ENCODE measurements around the gene UBB. TPM values are rescaled to one million over a fixed set of nuclear protein-coding genes. Genes with fewer than 3 reads are reported as not detected.
A peak's percentile ranks its signal among the peaks of the same experiment; 100 is the strongest.
"Not testable (repeated sequence)": the region's sequence is repeated elsewhere in the genome, so short reads cannot be mapped to it uniquely, and the experiment has no call there.

Gene UBB
- total RNA-seq, 1 experiment from 2014 or later: 2,497 TPM

GRCh38 chr17:16398270-16399267 lies 17.7 kb downstream of the UBB start:
- DNase-seq (ENCODE audit: low spot score): no peak
- POLR2A ChIA-PET (ENCODE audit: low non-redundant PET): no interaction called here
- no peak for TF ChIP-seq EZH2 (IDR thresholded peaks at IDR 0.05; ENCODE audit: borderline replicate concordance, low read depth, low read length, poor library complexity, severe bottlenecking)
- no peak for TF ChIP-seq CTCF (conservative IDR thresholded peaks at IDR 0.05; ENCODE audit: low read depth, low read length)

GRCh38 chr17:16403847-16404246 lies 23.0 kb downstream of the UBB start:
- H3K27me3 ChIP-seq (replicated peaks; ENCODE audit: insufficient read depth, low read depth, low read length, poor library complexity); H3K4me3 ChIP-seq (ENCODE audit: low read depth, low read length, poor library complexity, severe bottlenecking); H3K4me1 ChIP-seq (ENCODE audit: insufficient read depth, low read length, poor library complexity, severe bottlenecking); intact Hi-C loops (cut with micrococcal nuclease; ENCODE audit: unreplicated experiment); H3K9me3 ChIP-seq (ENCODE audit: low read depth, low read length, poor library complexity, severe bottlenecking); H3K36me3 ChIP-seq (ENCODE audit: insufficient read depth, low read length, poor library complexity, severe bottlenecking); BruUV-seq (replicated peaks); DNase-seq (ENCODE audit: low spot score); H3K27ac ChIP-seq (ENCODE audit: low read depth, low read length, poor library complexity, severe bottlenecking): not testable (repeated sequence)
- CTCF ChIA-PET: interaction anchor here (0.6 kb wide), 1 partner anchor 23 kb away, joined by 5 read pairs; the partner anchor contains the start of gene UBB
- POLR2A ChIA-PET (ENCODE audit: low non-redundant PET): interaction anchor here (0.9 kb wide), 1 partner anchor 47 kb away, joined by 7 read pairs; no protein-coding TSS in a partner anchor

More at GRCh38 chr17:16398270-16399267, 17.7 kb downstream of the UBB start:
- intact Hi-C loops (cut with micrococcal nuclease; ENCODE audit: unreplicated experiment): no loop called here
- CTCF ChIA-PET: no interaction called here
- no TSS peak for BruUV-seq (replicated peaks)
- Histone ChIP-seq H3K27me3 (replicated peaks; ENCODE audit: insufficient read depth, low read depth, low read length, poor library complexity) (no peaks in the 10 kb centered on the region), H3K27ac (ENCODE audit: low read depth, low read length, poor library complexity, severe bottlenecking) (no peak overlapping the region), H3K4me1 (ENCODE audit: insufficient read depth, low read length, poor library complexity, severe bottlenecking) (no peaks in the 10 kb centered on the region), H3K4me3 (ENCODE audit: low read depth, low read length, poor library complexity, severe bottlenecking) (no peak overlapping the region), H3K36me3 (ENCODE audit: insufficient read depth, low read length, poor library complexity, severe bottlenecking) (no peaks in the 10 kb centered on the region), H3K9me3 (ENCODE audit: low read depth, low read length, poor library complexity, severe bottlenecking) (no peaks in the 10 kb centered on the region)

GRCh38 chr17:16406742-16407674 lies 26.1 kb downstream of the UBB start:
- peak; percentile 45 for DNase-seq (ENCODE audit: low spot score)
- ChIA-PET POLR2A (ENCODE audit: low non-redundant PET) (no interaction called here), CTCF (interaction anchor here (0.5 kb wide), 1 partner anchor 177 kb away, joined by 4 read pairs; no protein-coding TSS in a partner anchor)
- BruUV-seq (replicated peaks): no TSS peak
- peaks cover 3% of the 10 kb centered on the region for H3K4me1 ChIP-seq (ENCODE audit: insufficient read depth, low read length, poor library complexity, severe bottlenecking)
- H3K36me3 ChIP-seq (ENCODE audit: insufficient read depth, low read length, poor library complexity, severe bottlenecking): no peaks in the 10 kb centered on the region
- H3K4me3 ChIP-seq (ENCODE audit: low read depth, low read length, poor library complexity, severe bottlenecking): peak overlapping the region; percentile 57
- 0 out of 2 replicates have a peak, but pooled peaks have one; percentile 27 for TF ChIP-seq CTCF (conservative IDR thresholded peaks at IDR 0.05; ENCODE audit: low read depth, low read length)
- TF ChIP-seq EZH2 (IDR thresholded peaks at IDR 0.05; ENCODE audit: borderline replicate concordance, low read depth, low read length, poor library complexity, severe bottlenecking): no peak
- H3K27ac ChIP-seq (ENCODE audit: low read depth, low read length, poor library complexity, severe bottlenecking): no peak overlapping the region
- H3K9me3 ChIP-seq (ENCODE audit: low read depth, low read length, poor library complexity, severe bottlenecking): no peaks in the 10 kb centered on the region
- intact Hi-C loops (cut with micrococcal nuclease; ENCODE audit: unreplicated experiment): no loop called here
- no peaks in the 10 kb centered on the region for H3K27me3 ChIP-seq (replicated peaks; ENCODE audit: insufficient read depth, low read depth, low read length, poor library complexity)
